Mesendoderm (in vitro differentiated cells): ENCODE results near the gene C2.
A peak's percentile ranks its signal among the peaks of the same experiment; 100 is the strongest.

Experiments used
- DNase-seq: peaks from one replicate; pipeline ENCODE4 v3.0.0; 2013
- H2AK5ac ChIP-seq: 2 replicates; pipeline ENCODE4 v1.6.1; 2013; ENCODE audit warnings: low read length, inconsistent platforms
- H2BK120ac ChIP-seq: 2 replicates; pipeline ENCODE4 v1.6.1; 2013; ENCODE audit warnings: low read depth, mild to moderate bottlenecking, low read length, moderate library complexity, mixed read lengths
- H2BK15ac ChIP-seq: replicated peaks from 2 replicates; pipeline ENCODE4 v1.6.1; 2013; ENCODE audit warnings: low read depth, mild to moderate bottlenecking, moderate library complexity
- H2BK5ac ChIP-seq: 2 replicates; pipeline ENCODE4 v1.6.1; 2013; ENCODE audit warnings: low read length, inconsistent platforms
- H3K18ac ChIP-seq: 2 replicates; pipeline ENCODE4 v1.6.1; 2013; ENCODE audit warnings: mild to moderate bottlenecking, low read length, mixed read lengths
- H3K23ac ChIP-seq: one replicate; pipeline ENCODE4 v1.6.1; 2013; ENCODE audit warnings: low read length
- H3K27ac ChIP-seq: 2 replicates; pipeline ENCODE4 v1.5.1; 2013; ENCODE audit warnings: low read depth, mild to moderate bottlenecking, inconsistent platforms, low read length, moderate library complexity
- H3K27me3 ChIP-seq: 2 replicates; pipeline ENCODE4 v1.6.1; 2013; ENCODE audit warnings: low read length, control low read depth, mild to moderate bottlenecking, inconsistent platforms; ENCODE audit not compliant: insufficient read depth, poor library complexity
- H3K36me3 ChIP-seq: 2 replicates; pipeline ENCODE4 v1.6.1; 2013; ENCODE audit warnings: low read length, inconsistent platforms; ENCODE audit not compliant: control insufficient read depth, insufficient read depth
- H3K4ac ChIP-seq: one replicate; pipeline ENCODE4 v1.6.1; 2013; ENCODE audit warnings: low read depth, mild to moderate bottlenecking, low read length, moderate library complexity
- H3K4me1 ChIP-seq: 2 replicates; pipeline ENCODE4 v1.6.1; 2013; ENCODE audit warnings: low read depth, low read length, inconsistent platforms; ENCODE audit not compliant: control insufficient read depth
- H3K4me2 ChIP-seq: 2 replicates; pipeline ENCODE4 v1.6.1; 2013; ENCODE audit warnings: low read length
- H3K4me3 ChIP-seq: 2 replicates; pipeline ENCODE4 v1.5.1; 2013; ENCODE audit warnings: mild to moderate bottlenecking, low read length
- H3K56ac ChIP-seq: one replicate; pipeline ENCODE4 v1.6.1; 2013; ENCODE audit warnings: low read length
- H3K79me1 ChIP-seq: 2 replicates; pipeline ENCODE4 v1.6.1; 2013; ENCODE audit warnings: low read length, inconsistent platforms
- H3K79me2 ChIP-seq: 2 replicates; pipeline ENCODE4 v1.6.1; 2013; ENCODE audit warnings: mild to moderate bottlenecking, low read length; ENCODE audit not compliant: control insufficient read depth, insufficient read depth
- H3K9ac ChIP-seq: 2 replicates; pipeline ENCODE4 v1.6.1; 2013; ENCODE audit warnings: low read length, inconsistent platforms
- H4K5ac ChIP-seq: one replicate; pipeline ENCODE4 v1.6.1; 2013; ENCODE audit warnings: low read length
- H4K8ac ChIP-seq: one replicate; pipeline ENCODE4 v1.6.1; 2013; ENCODE audit warnings: low read depth, mild to moderate bottlenecking, control low read depth, low read length, moderate library complexity
- WGBS: extraction: QIAGEN DNeasy Blood & Tissue Kit; methylation state at CpG from one replicate; pipeline ENCODE4 v1.1.7; 2013; ENCODE audit warnings: low lambda C conversion rate, missing lambda C conversion rate; ENCODE audit not compliant: insufficient coverage; ENCODE audit errors: extremely low coverage; 5-methylcytosine and 5-hydroxymethylcytosine counted together

The C2 gene

DNA sequence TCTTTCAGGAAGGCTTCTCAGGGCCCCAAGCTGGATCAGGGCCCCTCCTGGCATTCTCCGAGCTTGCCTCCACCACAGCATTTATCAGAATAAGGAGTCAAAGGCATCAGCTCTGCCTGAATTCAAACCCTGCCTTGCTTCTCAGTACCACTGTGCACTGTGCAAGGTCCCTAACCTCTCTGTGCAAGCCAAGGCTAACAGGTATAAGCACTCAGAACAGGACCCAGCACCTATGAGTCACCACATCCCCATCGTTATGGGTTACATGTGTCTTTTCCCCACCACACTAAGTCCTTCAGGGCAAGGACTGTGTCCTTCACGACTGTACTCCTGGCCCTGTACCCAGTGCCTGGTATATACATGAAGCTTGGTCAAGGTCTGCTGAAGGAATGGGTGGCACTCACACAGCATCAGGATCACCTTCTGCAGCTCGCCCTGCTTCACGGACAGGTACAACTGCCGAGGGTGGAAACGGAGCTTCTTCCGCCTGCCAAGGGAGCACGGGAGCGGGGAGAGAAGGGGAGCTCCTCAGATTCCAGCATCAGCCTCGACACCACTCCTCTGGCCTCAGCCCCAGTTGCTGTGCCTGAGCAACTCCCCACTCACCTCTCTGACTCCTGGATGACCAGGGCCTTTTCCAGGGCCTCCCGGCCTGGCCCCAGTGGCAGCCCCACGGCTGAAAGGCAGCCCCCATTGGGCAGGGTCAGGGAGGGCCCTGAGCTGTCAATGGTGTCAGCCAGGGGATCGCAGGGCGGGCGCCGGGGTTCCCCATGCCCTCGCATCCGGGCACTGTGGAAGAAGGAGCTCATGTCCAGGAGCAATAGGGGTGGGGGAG lies 40.1 kb upstream of the C2 start:
- Histone ChIP-seq H4K8ac (no peak overlapping the region), H3K18ac (no peak overlapping the region), H3K4ac (no peak overlapping the region), H3K4me2 (no peak overlapping the region), H2BK5ac (no peak overlapping the region), H3K27ac (no peak overlapping the region), H3K9ac (no peak overlapping the region), H2AK5ac (no peak overlapping the region), H3K27me3 (no peaks in the 10 kb centered on the region), H2BK120ac (no peak overlapping the region), H2BK15ac (no peak overlapping the region), H3K23ac (no peak overlapping the region), H3K36me3 (peaks cover 23% of the 10 kb centered on the region), H3K79me2 (no peaks in the 10 kb centered on the region), H3K4me1 (no peaks in the 10 kb centered on the region), H4K5ac (no peak overlapping the region), H3K79me1 (no peaks in the 10 kb centered on the region), H3K56ac (no peak overlapping the region), H3K4me3 (no peak overlapping the region)
- no CpG with 5 or more reads among the region's 19 CpGs for WGBS
- no peak for DNase-seq

DNA sequence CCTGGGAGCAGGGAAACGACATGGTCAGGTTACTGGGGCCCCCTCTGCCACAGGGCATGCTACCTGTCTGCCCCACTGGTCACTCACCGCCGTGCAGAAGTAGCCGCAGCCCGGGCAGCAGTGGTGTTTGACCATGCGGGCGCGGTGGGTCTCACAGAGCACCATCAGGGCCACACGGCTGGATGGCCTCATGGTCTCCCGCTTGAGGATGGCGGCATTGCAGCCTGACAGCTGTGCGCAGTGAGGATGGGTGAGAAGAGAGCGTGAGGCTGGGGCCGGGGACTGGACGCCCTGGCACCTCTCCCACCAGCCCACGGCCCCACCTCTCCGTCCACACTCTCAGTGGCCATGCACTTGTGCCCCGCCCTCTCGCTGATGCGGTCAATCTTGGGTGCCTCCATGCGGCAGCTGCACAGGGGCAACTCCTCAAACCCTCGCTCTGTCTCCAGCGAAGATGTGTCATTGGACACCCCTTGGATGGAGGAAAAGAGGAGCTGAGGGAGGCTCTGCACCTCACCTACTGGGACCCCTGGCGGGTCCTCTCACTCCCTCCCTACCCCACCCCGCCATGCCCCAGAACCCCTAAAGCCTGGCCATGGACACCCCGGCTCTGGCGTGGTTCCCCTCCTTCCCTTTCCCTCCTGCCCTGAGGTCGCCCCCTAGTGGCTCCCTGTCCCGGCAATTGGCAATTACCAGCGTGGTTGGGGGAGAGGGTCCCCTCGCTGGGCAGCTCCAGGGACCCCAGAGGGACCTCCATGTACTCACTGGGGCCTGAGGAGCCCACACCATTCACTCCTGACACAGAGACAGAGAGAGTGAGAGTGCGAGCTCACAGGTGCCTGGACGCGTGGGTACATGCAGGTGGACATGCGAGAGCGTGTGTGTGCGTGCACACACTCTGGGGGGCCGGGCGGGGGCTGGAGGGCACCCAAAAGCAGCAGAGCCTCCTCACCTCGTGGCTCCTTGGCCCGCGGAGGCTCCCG lies 39.0 kb upstream of the C2 start:
- Histone ChIP-seq H3K4me2 (no peak overlapping the region), H3K79me1 (no peaks in the 10 kb centered on the region), H3K18ac (no peak overlapping the region), H4K5ac (no peak overlapping the region), H3K27ac (no peak overlapping the region), H3K23ac (no peak overlapping the region), H2BK120ac (no peak overlapping the region), H2BK15ac (no peak overlapping the region), H3K79me2 (no peaks in the 10 kb centered on the region), H3K4ac (no peak overlapping the region), H3K36me3 (peaks cover 20% of the 10 kb centered on the region), H3K56ac (no peak overlapping the region), H3K27me3 (no peaks in the 10 kb centered on the region), H4K8ac (no peak overlapping the region), H3K4me1 (no peaks in the 10 kb centered on the region), H2AK5ac (no peak overlapping the region), H3K9ac (no peak overlapping the region), H2BK5ac (no peak overlapping the region), H3K4me3 (no peak overlapping the region)
- no CpG with 5 or more reads among the region's 43 CpGs for WGBS
- no peak for DNase-seq

DNA sequence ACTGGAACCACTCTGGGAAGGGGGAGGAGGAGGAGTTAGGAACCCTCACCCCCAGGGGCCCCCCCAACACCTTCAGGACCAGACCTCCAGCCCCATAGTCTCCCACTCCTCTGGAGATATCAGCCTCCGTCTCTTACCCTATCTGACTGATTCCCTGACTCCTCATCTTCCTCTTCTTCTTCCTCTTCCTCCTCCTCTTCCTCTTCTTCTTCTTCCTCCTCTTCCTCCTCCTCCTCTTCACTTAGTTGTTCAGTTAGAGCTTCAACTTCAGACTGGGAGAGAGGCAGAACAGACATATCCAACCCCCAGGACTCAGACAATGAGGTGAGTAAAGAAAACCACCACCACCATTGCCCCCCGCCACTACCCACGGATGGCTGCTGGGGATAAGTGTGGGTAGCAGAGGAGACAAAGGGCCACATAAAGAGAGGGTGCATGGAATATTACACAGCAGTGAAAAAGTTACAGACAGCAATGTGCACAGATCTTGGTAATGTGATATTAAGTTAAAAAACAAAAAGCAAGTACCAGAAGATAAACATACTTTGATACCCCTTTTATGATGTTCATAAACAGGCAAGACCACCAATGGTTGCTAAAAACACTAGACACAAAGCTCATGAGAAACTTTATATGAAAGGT lies 38.1 kb upstream of the C2 start:
- H4K5ac ChIP-seq, result no peak overlapping the region
- no peak overlapping the region for H3K18ac ChIP-seq
- no peak overlapping the region for H3K56ac ChIP-seq
- no peak overlapping the region for H2AK5ac ChIP-seq
- H3K79me1 ChIP-seq, result no peaks in the 10 kb centered on the region
- no peak overlapping the region for H3K9ac ChIP-seq
- no peak overlapping the region for H2BK15ac ChIP-seq
- H3K4me3 ChIP-seq, result no peak overlapping the region
- WGBS, result no CpG with 5 or more reads among the region's 3 CpGs
- no peak overlapping the region for H2BK5ac ChIP-seq
- H3K27me3 ChIP-seq, result no peaks in the 10 kb centered on the region
- H3K79me2 ChIP-seq, result no peaks in the 10 kb centered on the region
- H2BK120ac ChIP-seq, result no peak overlapping the region
- no peak for DNase-seq
- no peak overlapping the region for H3K4ac ChIP-seq
- H3K36me3 ChIP-seq, result peaks cover 19% of the 10 kb centered on the region
- H3K4me2 ChIP-seq, result no peak overlapping the region
- H3K23ac ChIP-seq, result no peak overlapping the region
- no peaks in the 10 kb centered on the region for H3K4me1 ChIP-seq
- no peak overlapping the region for H4K8ac ChIP-seq
- no peak overlapping the region for H3K27ac ChIP-seq

DNA sequence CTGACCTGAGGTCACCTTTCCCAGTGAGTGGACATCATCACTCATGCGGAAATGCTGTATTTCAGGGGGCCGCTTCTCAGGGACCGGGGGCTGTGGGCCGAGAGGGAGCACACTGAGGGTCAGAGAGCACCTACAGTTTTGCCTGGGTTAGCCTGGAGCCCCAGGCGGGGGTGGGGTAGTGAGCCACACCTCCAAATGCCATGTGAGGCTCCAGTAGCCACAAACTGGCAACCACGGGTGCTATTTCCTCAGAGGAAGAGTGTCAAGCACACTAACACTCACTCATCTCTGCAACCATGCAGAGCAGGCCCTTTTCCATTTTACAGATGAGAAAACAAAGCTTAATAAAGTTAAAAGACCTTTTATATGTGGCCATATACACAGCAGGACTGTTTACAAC lies 34.7 kb upstream of the C2 start:
- WGBS, result no CpG with 5 or more reads among the region's 6 CpGs
- Histone ChIP-seq H3K4me2 (no peak overlapping the region), H4K8ac (no peak overlapping the region), H3K4me1 (no peaks in the 10 kb centered on the region), H3K27ac (no peak overlapping the region), H3K4me3 (no peak overlapping the region), H2BK15ac (no peak overlapping the region), H3K23ac (no peak overlapping the region), H3K56ac (no peak overlapping the region), H3K36me3 (peaks cover 8% of the 10 kb centered on the region), H2AK5ac (no peak overlapping the region), H3K79me1 (peaks cover 4% of the 10 kb centered on the region), H3K18ac (no peak overlapping the region), H4K5ac (no peak overlapping the region), H3K27me3 (no peaks in the 10 kb centered on the region), H3K4ac (no peak overlapping the region), H2BK120ac (no peak overlapping the region), H2BK5ac (no peak overlapping the region), H3K79me2 (peaks cover 4% of the 10 kb centered on the region), H3K9ac (no peak overlapping the region)
- DNase-seq, result no peak

DNA sequence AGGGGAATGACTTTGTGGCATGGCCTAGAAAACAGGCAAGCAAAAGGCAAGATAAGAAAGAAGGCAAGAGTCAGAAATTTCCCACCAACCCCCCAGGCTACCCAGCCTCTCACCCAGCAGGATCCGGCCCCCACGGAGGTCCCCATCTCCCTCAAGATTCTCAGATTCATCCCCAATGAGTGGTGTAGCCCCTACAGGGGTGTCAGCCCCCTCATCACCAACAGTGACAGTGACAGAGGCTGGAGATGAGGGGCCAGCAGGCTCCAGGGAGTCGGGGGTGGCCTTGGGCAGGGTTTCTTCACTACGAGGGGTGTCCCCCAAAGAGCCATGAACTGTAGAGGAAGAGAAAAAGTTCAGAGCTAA lies 31.0 kb upstream of the C2 start:
- H3K9ac ChIP-seq, result peak overlapping the region; percentile 82
- H3K36me3 ChIP-seq, result peaks cover 4% of the 10 kb centered on the region
- H3K4me2 ChIP-seq, result peak overlapping the region; percentile 74
- H3K79me1 ChIP-seq, result peaks cover 4% of the 10 kb centered on the region
- H3K4me1 ChIP-seq, result no peaks in the 10 kb centered on the region
- H4K8ac ChIP-seq, result no peak overlapping the region
- H2BK120ac ChIP-seq, result no peak overlapping the region
- H3K18ac ChIP-seq, result no peak overlapping the region
- H2AK5ac ChIP-seq, result no peak overlapping the region
- H4K5ac ChIP-seq, result no peak overlapping the region
- no peak for DNase-seq
- no peaks in the 10 kb centered on the region for H3K27me3 ChIP-seq
- no peak overlapping the region for H3K23ac ChIP-seq
- H2BK15ac ChIP-seq, result no peak overlapping the region
- H3K56ac ChIP-seq, result peak overlapping the region; percentile 86
- H3K4me3 ChIP-seq, result peak overlapping the region; percentile 50
- peaks cover 4% of the 10 kb centered on the region for H3K79me2 ChIP-seq
- no CpG with 5 or more reads among the region's 4 CpGs for WGBS
- H3K27ac ChIP-seq, result no peak overlapping the region
- no peak overlapping the region for H3K4ac ChIP-seq
- H2BK5ac ChIP-seq, result no peak overlapping the region
